ENCODE results near the gene DENR. TPM values are rescaled to one million over a fixed set of nuclear protein-coding genes. Genes with fewer than 3 reads are reported as not detected.
"Not testable (repeated sequence)": the region's sequence is repeated elsewhere in the genome, so short reads cannot be mapped to it uniquely, and the experiment has no call there.

The DENR gene
- total and polyA plus RNA-seq, 5 donors: 16.5 to 26.5 (median 25.7) TPM

DNA sequence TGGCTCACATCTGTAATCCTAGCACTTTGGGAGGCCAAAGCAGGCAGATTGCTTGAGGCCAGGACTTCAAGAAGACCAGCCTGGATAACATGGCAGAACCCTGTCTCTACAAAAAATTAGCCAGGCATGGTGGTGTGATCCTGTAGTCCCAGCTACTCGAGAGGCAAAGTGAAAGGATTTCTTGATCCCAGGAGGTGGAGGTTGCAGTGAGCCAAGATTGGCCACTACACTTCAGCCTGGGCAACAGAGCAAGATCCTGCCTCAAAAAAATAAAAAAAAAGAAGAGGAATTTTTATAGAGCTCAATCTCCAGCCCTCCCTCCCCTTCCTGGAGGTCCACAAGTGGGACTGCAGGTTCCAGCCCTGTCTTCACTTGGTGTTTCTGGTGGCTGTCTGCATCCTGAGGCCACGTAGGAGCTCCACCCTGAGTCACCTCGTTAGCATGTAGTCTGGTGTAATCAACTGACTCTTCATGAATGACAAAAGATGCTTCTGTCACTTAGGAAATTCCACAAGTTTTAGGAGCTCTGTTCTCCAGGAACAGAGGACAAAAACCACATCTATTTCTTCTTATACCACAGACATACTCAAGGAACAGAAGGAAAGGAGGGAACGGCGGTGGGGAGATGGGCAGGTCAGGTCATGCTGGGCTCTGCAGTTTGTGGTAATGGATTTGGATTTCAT lies 37.9 kb downstream of the DENR start:
- Histone ChIP-seq H3K9me3 (ENCODE audit: control insufficient read depth, low read length) (no peaks in the 10 kb centered on the region), H3K4me1 (ENCODE audit: control insufficient read depth, insufficient read depth, low read length) (no peaks in the 10 kb centered on the region), H3K4me3 (ENCODE audit: low read length) (no peak overlapping the region), H3K27ac (ENCODE audit: low read length) (no peak overlapping the region), H3K27me3 (ENCODE audit: control insufficient read depth, insufficient read depth) (no peaks in the 10 kb centered on the region)
- ATAC-seq (no peak), DNase-seq (no peak)
- 77% methylated on average over 5 of the region's 5 CpGs for WGBS
- intact Hi-C loops (cut with DNase I): loop anchor here (5.0 to 10.0 kb wide), 3 partner anchors 157 to 164 kb away; no protein-coding TSS in a partner anchor

GRCh38 chr12:122793685-122794106 lies 41.1 kb downstream of the DENR start:
- H3K27ac ChIP-seq (ENCODE audit: low read length): no peak overlapping the region
- WGBS: 13% methylated on average over 10 of the region's 10 CpGs
- H3K4me3 ChIP-seq (ENCODE audit: low read length): no peak overlapping the region
- H3K9me3 ChIP-seq (ENCODE audit: control insufficient read depth, low read length): no peaks in the 10 kb centered on the region
- intact Hi-C loops (cut with DNase I): loop anchor here (5.0 to 10.0 kb wide), 3 partner anchors 154 to 161 kb away; no protein-coding TSS in a partner anchor
- no peaks in the 10 kb centered on the region for H3K27me3 ChIP-seq (ENCODE audit: control insufficient read depth, insufficient read depth)
- ATAC-seq (peak; percentile 33 to 55), DNase-seq (no peak)
- H3K4me1 ChIP-seq (ENCODE audit: control insufficient read depth, insufficient read depth, low read length): no peaks in the 10 kb centered on the region

DNA sequence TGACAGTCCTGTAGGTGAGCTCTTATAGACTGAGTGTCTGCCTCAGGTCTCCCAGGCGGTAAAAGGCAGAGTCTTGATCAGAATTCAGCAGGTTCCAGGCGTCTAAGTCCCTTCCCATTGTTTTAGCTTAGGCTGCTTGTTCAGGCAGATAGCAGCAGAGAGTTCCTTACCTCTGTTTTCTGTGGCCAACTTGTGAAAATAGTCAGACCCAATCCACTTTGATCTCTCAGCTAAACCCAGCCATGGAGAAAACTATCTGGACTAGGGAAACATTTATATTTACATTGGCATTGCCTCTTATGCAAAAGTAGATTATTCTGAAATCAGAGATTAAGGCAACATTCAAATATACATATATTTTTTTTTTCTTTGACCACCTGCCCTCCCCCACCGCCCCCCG lies 43.2 kb downstream of the DENR start:
- DNase-seq (no peak), ATAC-seq (no peak)
- intact Hi-C loops (cut with DNase I): loop anchor here in 1 of 4 donors (10.0 kb wide), 1 partner anchor 159 kb away; no protein-coding TSS in a partner anchor
- 85% methylated on average over 4 of the region's 4 CpGs for WGBS
- Histone ChIP-seq H3K27ac (ENCODE audit: low read length) (no peak overlapping the region), H3K9me3 (ENCODE audit: control insufficient read depth, low read length) (no peaks in the 10 kb centered on the region), H3K4me3 (ENCODE audit: low read length) (no peak overlapping the region), H3K27me3 (ENCODE audit: control insufficient read depth, insufficient read depth) (no peaks in the 10 kb centered on the region), H3K4me1 (ENCODE audit: control insufficient read depth, insufficient read depth, low read length) (no peaks in the 10 kb centered on the region)

DNA sequence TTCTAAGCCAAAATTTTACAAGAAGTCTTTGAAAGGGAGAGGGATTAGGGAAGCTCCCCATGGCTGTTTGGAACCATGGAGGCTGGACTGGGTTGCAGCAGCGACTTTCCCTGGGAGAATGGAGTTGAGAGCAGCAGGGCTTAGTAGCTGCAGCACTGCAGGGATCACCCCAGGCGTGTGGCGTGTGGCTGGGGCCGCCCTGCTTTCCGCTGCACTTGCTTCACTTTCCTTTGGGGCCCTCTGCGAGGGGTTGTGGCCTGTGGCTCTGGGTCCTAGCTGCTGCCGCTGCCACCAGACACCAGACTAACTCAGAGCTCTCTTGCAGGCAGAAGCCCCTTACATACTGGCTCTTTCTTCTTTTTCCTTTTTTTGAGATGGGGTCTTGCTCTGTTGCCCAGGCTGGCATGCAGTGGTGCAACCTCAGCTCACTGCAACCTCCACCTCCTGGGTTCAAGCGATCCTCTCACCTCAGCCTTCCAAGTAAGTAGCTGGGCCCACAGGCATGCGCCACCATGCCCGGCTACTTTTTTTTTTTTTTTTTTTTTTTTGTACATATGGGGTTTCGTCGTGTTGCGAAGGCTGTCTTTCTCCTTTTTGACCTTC lies 47.1 kb downstream of the DENR start:
- no peak overlapping the region for H3K27ac ChIP-seq (ENCODE audit: low read length)
- intact Hi-C loops (cut with DNase I): loop anchor here in 1 of 4 donors (10.0 kb wide), 1 partner anchor 155 kb away; no protein-coding TSS in a partner anchor
- H3K4me1 ChIP-seq (ENCODE audit: control insufficient read depth, insufficient read depth, low read length): no peaks in the 10 kb centered on the region
- no peak overlapping the region for H3K4me3 ChIP-seq (ENCODE audit: low read length)
- H3K27me3 ChIP-seq (ENCODE audit: control insufficient read depth, insufficient read depth): no peaks in the 10 kb centered on the region
- DNase-seq: no peak
- ATAC-seq: no peak
- no peaks in the 10 kb centered on the region for H3K9me3 ChIP-seq (ENCODE audit: control insufficient read depth, low read length)
- WGBS: 85% methylated on average over 13 of the region's 13 CpGs

- Histone ChIP-seq H3K27me3 (ENCODE audit: control insufficient read depth, insufficient read depth) (no peaks in the 10 kb centered on the region), H3K9me3 (ENCODE audit: control insufficient read depth, low read length) (no peaks in the 10 kb centered on the region), H3K4me3 (ENCODE audit: low read length) (no peak overlapping the region), H3K27ac (ENCODE audit: low read length) (no peak overlapping the region), H3K4me1 (ENCODE audit: control insufficient read depth, insufficient read depth, low read length) (no peaks in the 10 kb centered on the region)
- intact Hi-C loops (cut with DNase I): no loop called here
- 77% methylated on average over 7 of the region's 7 CpGs for WGBS
- DNase-seq: no peak
- ATAC-seq: no peak
These were observed 51.3 kb downstream of the DENR start for GRCh38 chr12:122803937-122804336.

DNA sequence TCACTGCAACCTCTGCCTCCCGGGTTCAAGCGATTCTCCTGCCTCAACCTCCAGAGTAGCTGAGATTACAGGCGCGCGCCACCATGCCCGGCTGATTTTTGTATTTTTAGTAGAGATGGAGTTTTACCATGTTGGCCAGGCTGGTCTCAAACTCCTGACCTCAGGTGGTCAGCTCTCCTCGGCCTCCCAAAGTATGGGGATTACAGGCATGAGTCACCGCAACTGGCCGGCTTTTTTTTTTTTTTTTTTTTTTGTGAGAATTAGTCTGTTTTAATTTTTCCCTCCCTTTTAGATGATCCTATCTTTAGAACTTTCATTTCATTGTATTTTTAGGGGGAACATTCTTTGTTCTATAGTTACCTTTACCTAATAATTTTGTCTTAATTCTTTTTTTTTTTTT lies 52.3 kb downstream of the DENR start:
- H3K27me3 ChIP-seq (ENCODE audit: control insufficient read depth, insufficient read depth); H3K4me1 ChIP-seq (ENCODE audit: control insufficient read depth, insufficient read depth, low read length); intact Hi-C loops (cut with DNase I); H3K27ac ChIP-seq (ENCODE audit: low read length); H3K9me3 ChIP-seq (ENCODE audit: control insufficient read depth, low read length); ATAC-seq; H3K4me3 ChIP-seq (ENCODE audit: low read length); DNase-seq: not testable (repeated sequence)
- 97% methylated on average over 9 of the region's 9 CpGs for WGBS

DNA sequence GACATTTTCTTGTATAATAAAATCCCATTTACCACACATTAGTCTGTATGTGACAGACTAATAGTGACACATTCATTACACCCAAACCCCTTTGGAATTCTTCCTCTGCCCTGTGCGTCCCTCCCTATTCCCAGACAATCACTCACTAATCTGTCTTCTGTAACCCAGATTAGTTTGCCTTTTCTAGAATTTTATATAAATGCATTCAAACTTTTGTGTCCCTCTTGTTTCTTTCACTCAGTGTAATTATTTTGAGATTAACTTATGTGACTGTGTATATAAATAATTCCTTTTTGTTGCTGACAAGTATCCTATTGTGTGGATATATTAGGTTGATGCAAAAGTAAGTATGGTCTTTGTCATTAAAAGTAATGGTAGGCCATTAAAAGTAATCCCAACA lies 55.0 kb downstream of the DENR start:
- Histone ChIP-seq H3K27ac (ENCODE audit: low read length) (no peak overlapping the region), H3K9me3 (ENCODE audit: control insufficient read depth, low read length) (no peaks in the 10 kb centered on the region), H3K27me3 (ENCODE audit: control insufficient read depth, insufficient read depth) (no peaks in the 10 kb centered on the region), H3K4me3 (ENCODE audit: low read length) (no peak overlapping the region), H3K4me1 (ENCODE audit: control insufficient read depth, insufficient read depth, low read length) (no peaks in the 10 kb centered on the region)
- intact Hi-C loops (cut with DNase I): no loop called here
- 89% methylated on average over 1 of the region's 1 CpG for WGBS
- ATAC-seq (no peak), DNase-seq (no peak)

- no peaks in the 10 kb centered on the region for H3K27me3 ChIP-seq (ENCODE audit: control insufficient read depth, insufficient read depth)
- ATAC-seq: no peak
- WGBS: 70% methylated on average over 3 of the region's 3 CpGs
- no peaks in the 10 kb centered on the region for H3K9me3 ChIP-seq (ENCODE audit: control insufficient read depth, low read length)
- no peak for DNase-seq
- intact Hi-C loops (cut with DNase I): no loop called here
- no peak overlapping the region for H3K27ac ChIP-seq (ENCODE audit: low read length)
- H3K4me3 ChIP-seq (ENCODE audit: low read length): no peak overlapping the region
- H3K4me1 ChIP-seq (ENCODE audit: control insufficient read depth, insufficient read depth, low read length): no peaks in the 10 kb centered on the region
These were observed 59.2 kb downstream of the DENR start for GRCh38 chr12:122811777-122812176.

- intact Hi-C loops (cut with DNase I): no loop called here
- DNase-seq: no peak
- WGBS: 74% methylated on average over 10 of the region's 10 CpGs
- Histone ChIP-seq H3K27ac (ENCODE audit: low read length) (no peak overlapping the region), H3K4me3 (ENCODE audit: low read length) (no peak overlapping the region), H3K9me3 (ENCODE audit: control insufficient read depth, low read length) (no peaks in the 10 kb centered on the region), H3K27me3 (ENCODE audit: control insufficient read depth, insufficient read depth) (no peaks in the 10 kb centered on the region), H3K4me1 (ENCODE audit: control insufficient read depth, insufficient read depth, low read length) (no peaks in the 10 kb centered on the region)
- no peak for ATAC-seq
These were observed 60.7 kb downstream of the DENR start for GRCh38 chr12:122813310-122813713.

DNA sequence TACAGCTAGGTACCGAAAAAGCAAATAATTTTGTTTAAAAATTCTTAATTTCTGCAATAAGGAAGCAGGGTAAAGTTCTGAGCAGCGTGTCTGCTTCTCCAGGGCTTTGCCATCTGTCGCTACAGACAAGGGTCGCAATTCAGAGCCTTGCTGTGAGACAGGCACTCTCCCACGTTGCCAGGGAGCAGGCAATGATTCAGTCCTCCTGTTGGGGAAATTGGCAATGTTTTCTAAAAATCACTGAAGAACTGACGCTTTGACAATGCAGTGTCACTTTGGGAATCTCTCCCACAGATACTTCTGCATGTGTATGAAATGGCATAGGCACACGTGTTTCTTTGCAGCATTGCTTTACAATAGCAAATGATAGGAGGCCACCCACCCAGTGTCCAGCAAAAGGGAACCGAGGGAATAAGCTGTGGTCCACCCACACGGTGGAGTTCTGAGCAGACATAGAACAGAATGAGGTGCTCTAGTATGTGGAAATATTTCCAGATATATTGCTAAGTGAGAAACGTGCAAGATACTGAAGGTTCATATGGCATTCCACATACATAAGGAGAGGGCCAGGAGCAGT lies 66.7 kb downstream of the DENR start:
- no peak overlapping the region for H3K4me3 ChIP-seq (ENCODE audit: low read length)
- H3K27me3 ChIP-seq (ENCODE audit: control insufficient read depth, insufficient read depth): no peaks in the 10 kb centered on the region
- H3K9me3 ChIP-seq (ENCODE audit: control insufficient read depth, low read length): no peaks in the 10 kb centered on the region
- no peak for ATAC-seq
- H3K27ac ChIP-seq (ENCODE audit: low read length): no peak overlapping the region
- intact Hi-C loops (cut with DNase I): no loop called here
- H3K4me1 ChIP-seq (ENCODE audit: control insufficient read depth, insufficient read depth, low read length): no peaks in the 10 kb centered on the region
- DNase-seq: no peak
- WGBS: 67% methylated on average over 10 of the region's 10 CpGs

- Histone ChIP-seq H3K27ac (ENCODE audit: low read length) (no peak overlapping the region), H3K9me3 (ENCODE audit: control insufficient read depth, low read length) (no peaks in the 10 kb centered on the region), H3K4me1 (ENCODE audit: control insufficient read depth, insufficient read depth, low read length) (no peaks in the 10 kb centered on the region), H3K4me3 (ENCODE audit: low read length) (no peak overlapping the region), H3K27me3 (ENCODE audit: control insufficient read depth, insufficient read depth) (no peaks in the 10 kb centered on the region)
- ATAC-seq (no peak), DNase-seq (no peak)
- intact Hi-C loops (cut with DNase I): no loop called here
- WGBS: 84% methylated on average over 8 of the region's 8 CpGs
These were observed 67.5 kb downstream of the DENR start for GRCh38 chr12:122820138-122820537.

All from right cardiac atrium (tissue), 5 donors.